Lower leg skin (tissue), 4 donors: Measurements from ENCODE around the gene SLC6A13. TPM values are rescaled to one million over a fixed set of nuclear protein-coding genes. Genes with fewer than 3 reads are reported as not detected.

Experiments used
- DNase-seq, 2 donors: peaks; one replicate each; pipeline ENCODE4 v3.0.0-alpha.2; 2019; ENCODE audit warnings: low spot score in 2 of 2
- H3K4me3 ChIP-seq: fragments of 200-600 bp; sonication (generic); 2 replicates; pipeline ENCODE4 v1.5.1; 2017; ENCODE audit warnings: mild to moderate bottlenecking, low read depth; ENCODE audit not compliant: poor library complexity, severe bottlenecking
- CTCF ChIP-seq, 3 donors: fragments of 450-650 bp; IDR thresholded peaks; one replicate each; pipeline ENCODE4 v1.5.1; 2016; ENCODE audit warnings: antibody characterized with exemption in 3 of 3, mild to moderate bottlenecking in 3 of 3, moderate library complexity in 2 of 3
- POLR2A ChIP-seq, 2 donors: fragments of 450-650 bp; IDR thresholded peaks; one replicate each; pipeline ENCODE4 v1.6.1; 2016 to 2017; ENCODE audit warnings: antibody characterized with exemption in 2 of 2, mild to moderate bottlenecking in 1 of 2, moderate library complexity in 1 of 2
- WGBS, 2 donors: methylation state at CpG; one replicate each; pipeline ENCODE4 v1.1.5; 2018; 5-methylcytosine and 5-hydroxymethylcytosine counted together
- intact Hi-C: fragments of 100-400 bp; cut with DNase I; formaldehyde crosslinking; loops from one replicate; pipeline ENCODE4 v1.15.0; 2023; ENCODE audit warnings: low total_unique reads
- total RNA-seq, 4 donors: library from RNA; depleted of rRNA; stranded (reverse); fragments of >200 nt; gene quantifications; one replicate each; pipeline ENCODE4 v1.1.0, GENCODE V29; 2016

SLC6A13 gene
- total RNA-seq, 4 donors from 2014 or later = not detected

GRCh38 chr12:227286-227915, 35.2 kb downstream of the SLC6A13 start:
- no peak overlapping the region for H3K4me3 ChIP-seq
- intact Hi-C loops = no loop called here
- TF ChIP-seq POLR2A (IDR thresholded peaks at IDR 0.05) = no peak
- TF ChIP-seq CTCF (IDR thresholded peaks at IDR 0.05) = no peak
- peak in 1 of 2 donors; percentile 70 for DNase-seq
- 85 to 87% methylated on average over 7 of the region's 7 CpGs for WGBS, 2 donors

GRCh38 chr12:226401-226800, 36.2 kb downstream of the SLC6A13 start:
- no peak overlapping the region for H3K4me3 ChIP-seq
- 76 to 82% methylated on average over 14 of the region's 14 CpGs for WGBS, 2 donors
- intact Hi-C loops = no loop called here
- peak in 1 of 2 donors; percentile 74 for DNase-seq
- TF ChIP-seq POLR2A (IDR thresholded peaks at IDR 0.05) = no peak

- intact Hi-C loops = no loop called here
- no peak for TF ChIP-seq CTCF (IDR thresholded peaks at IDR 0.05)
- TF ChIP-seq POLR2A (IDR thresholded peaks at IDR 0.05) = no peak
- 86 to 89% methylated on average over 18 of the region's 18 CpGs for WGBS, 2 donors
- H3K4me3 ChIP-seq = no peak overlapping the region
- DNase-seq = peak in 1 of 2 donors; percentile 42
These were observed 37.6 kb downstream of the SLC6A13 start for GRCh38 chr12:225012-225411.

- TF ChIP-seq POLR2A (IDR thresholded peaks at IDR 0.05) = no peak
- TF ChIP-seq CTCF (IDR thresholded peaks at IDR 0.05) = no peak
- no peak overlapping the region for H3K4me3 ChIP-seq
- peak in 1 of 2 donors; percentile 81 for DNase-seq
- intact Hi-C loops = no loop called here
- WGBS, 2 donors = 94 to 97% methylated on average over 9 of the region's 9 CpGs
These were observed 38.3 kb downstream of the SLC6A13 start for GRCh38 chr12:224330-224729.

- DNase-seq = no peak
- 84 to 89% methylated on average over 11 of the region's 11 CpGs for WGBS, 2 donors
- intact Hi-C loops = no loop called here
- no peak overlapping the region for H3K4me3 ChIP-seq
- TF ChIP-seq POLR2A (IDR thresholded peaks at IDR 0.05) (no peak), CTCF (IDR thresholded peaks at IDR 0.05) (no peak)
These were observed 38.8 kb downstream of the SLC6A13 start for GRCh38 chr12:223841-224240.

- 73 to 78% methylated on average over 6 of the region's 6 CpGs for WGBS, 2 donors
- no peak overlapping the region for H3K4me3 ChIP-seq
- TF ChIP-seq CTCF (IDR thresholded peaks at IDR 0.05) (no peak), POLR2A (IDR thresholded peaks at IDR 0.05) (no peak)
- intact Hi-C loops = no loop called here
- DNase-seq = no peak
These were observed 40.9 kb downstream of the SLC6A13 start for GRCh38 chr12:221736-222135.
